Subcutaneous adipose tissue (tissue), 4 donors: ENCODE measurements around the gene TACC2. TPM values are rescaled to one million over a fixed set of nuclear protein-coding genes. Genes with fewer than 3 reads are reported as not detected.

Source experiments
- total RNA-seq, 4 donors: library from RNA; depleted of rRNA; stranded (reverse); fragments of >200 nt; gene quantifications; one replicate each; pipeline ENCODE4 v1.1.0, GENCODE V29; 2016
- TF ChIP-seq, protein P1 (sequence below): fragments of 450-650 bp; IDR thresholded peaks from one replicate; pipeline ENCODE4 v1.5.1; 2016; ENCODE audit warnings: low read depth, mild to moderate bottlenecking, control low read depth, antibody characterized with exemption, moderate library complexity

TACC2 gene
- total RNA-seq, 4 donors from 2014 or later = 16.1 to 71.6 (median 23.3) TPM

DNA sequence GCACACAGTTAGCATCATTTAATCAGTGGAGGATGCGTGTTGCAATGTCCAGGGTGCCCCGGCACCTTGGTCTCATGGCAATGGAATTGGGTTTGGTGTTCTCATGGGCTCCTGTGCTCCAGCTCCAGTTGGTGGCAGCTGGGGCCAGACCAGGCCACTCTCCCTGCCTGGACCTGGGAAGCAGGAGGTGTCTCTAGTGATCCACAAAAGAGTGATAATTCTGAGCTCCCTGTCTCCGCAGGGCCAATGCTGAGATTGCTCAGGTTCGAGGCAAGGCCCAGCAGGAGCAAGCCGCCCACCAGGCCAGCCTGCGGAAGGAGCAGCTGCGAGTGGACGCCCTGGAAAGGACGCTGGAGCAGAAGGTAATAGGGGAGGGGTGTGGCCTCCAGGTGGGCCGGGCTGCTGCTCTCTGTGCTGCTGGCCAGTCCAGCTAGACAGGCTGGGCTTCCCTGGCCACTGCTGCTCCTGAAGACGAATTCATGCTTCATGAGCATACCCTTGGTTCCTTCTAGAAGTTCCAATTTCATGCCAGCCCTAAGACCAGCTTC lies 260.4 kb downstream of the TACC2 start:
- TF ChIP-seq, protein P1, sequence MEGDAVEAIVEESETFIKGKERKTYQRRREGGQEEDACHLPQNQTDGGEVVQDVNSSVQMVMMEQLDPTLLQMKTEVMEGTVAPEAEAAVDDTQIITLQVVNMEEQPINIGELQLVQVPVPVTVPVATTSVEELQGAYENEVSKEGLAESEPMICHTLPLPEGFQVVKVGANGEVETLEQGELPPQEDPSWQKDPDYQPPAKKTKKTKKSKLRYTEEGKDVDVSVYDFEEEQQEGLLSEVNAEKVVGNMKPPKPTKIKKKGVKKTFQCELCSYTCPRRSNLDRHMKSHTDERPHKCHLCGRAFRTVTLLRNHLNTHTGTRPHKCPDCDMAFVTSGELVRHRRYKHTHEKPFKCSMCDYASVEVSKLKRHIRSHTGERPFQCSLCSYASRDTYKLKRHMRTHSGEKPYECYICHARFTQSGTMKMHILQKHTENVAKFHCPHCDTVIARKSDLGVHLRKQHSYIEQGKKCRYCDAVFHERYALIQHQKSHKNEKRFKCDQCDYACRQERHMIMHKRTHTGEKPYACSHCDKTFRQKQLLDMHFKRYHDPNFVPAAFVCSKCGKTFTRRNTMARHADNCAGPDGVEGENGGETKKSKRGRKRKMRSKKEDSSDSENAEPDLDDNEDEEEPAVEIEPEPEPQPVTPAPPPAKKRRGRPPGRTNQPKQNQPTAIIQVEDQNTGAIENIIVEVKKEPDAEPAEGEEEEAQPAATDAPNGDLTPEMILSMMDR = no peak

DNA sequence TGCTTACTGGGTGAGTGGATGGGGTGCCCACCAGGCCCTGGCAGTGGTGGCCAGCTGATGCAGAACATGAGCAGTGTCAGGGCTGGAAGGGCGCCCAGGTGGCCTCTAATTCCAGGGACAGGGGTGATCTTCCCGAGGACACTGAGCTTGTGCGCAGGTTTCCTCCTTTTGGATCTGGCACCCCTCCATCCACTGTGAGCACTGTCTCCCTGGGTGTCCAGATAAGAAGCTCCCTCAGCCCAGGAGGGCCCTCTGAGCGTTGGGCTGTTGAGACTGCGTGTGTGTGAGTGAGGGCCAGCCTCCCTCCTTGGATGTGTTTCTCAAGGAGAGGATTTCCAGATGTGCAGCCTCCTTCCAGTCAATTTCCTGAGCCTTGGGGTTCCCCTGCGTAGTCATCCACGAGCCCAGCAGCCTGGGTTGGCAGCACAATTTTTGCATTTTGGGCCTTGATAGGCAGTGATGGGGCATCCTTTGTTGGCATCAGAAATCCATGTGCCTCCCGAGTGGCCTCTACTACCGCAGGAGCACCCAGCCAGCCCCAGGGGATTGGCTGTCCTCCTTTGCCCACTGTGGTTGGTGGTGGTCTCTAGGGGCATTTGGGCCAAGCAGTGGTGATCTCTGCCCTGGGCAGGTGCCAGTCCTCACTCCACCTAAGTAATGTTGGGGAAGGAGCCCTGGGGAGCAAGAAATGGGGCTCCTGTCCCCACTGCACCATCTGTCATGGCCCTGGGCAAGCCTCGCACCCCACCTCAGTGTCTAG lies 261.2 kb downstream of the TACC2 start:
- TF ChIP-seq, protein P1 = no peak

DNA sequence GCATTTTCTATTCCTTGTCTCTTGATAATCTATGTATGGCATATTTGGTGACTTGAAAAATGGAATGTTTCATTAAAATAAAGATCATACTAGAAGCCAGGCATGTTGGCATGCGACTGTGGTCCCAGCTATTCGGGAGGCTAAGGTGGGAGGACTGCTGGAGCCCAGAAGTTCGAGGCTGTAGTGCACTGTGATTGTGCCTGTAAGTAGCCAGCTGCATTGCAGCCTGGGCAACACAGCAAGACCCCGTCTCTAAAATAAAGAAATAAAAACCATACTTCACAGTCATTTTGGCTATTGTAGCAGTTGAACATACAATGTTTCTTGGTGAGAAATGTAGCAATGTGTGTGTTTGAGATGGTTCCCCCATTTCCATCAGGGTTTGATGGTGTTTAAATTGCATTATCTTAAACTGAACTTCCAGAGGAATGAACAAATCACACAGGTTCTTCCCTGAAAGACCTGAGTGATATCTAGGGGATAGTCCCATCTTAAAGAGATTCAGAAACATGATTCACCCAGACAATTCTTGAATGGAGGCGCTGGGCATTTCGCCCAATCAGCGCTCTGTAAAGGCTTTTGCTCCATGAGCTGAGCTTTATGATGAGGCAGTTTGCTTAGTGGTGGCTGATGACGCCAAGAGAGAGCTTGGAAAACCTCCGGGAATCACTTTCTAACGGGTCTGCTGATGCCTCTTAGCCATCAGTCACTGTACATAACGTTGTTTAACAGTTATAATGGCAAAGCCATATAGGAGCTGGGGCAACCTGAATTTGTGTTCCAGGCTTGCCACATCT lies 262.7 kb downstream of the TACC2 start:
- TF ChIP-seq, protein P1 = no peak

DNA sequence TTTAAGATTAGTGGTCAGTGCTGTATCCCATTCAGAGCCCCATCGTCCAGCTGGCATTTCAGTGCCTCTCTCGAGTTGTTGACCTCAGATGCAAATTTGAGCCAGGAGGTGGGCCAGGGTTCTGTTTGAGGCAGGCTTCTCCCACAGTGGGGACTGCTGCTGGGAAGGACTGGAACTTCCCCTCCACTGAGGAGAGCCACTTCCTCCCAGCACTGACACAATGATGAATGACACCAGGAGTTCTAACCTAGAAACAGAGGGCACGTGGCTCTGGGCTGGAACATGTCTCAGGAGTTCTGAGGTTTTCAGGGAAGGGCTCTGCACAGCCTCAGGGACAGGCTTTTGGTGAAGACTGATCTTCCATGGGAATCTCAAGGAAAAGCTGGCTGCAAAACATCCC lies 263.8 kb downstream of the TACC2 start:
- TF ChIP-seq, protein P1 = no peak

DNA sequence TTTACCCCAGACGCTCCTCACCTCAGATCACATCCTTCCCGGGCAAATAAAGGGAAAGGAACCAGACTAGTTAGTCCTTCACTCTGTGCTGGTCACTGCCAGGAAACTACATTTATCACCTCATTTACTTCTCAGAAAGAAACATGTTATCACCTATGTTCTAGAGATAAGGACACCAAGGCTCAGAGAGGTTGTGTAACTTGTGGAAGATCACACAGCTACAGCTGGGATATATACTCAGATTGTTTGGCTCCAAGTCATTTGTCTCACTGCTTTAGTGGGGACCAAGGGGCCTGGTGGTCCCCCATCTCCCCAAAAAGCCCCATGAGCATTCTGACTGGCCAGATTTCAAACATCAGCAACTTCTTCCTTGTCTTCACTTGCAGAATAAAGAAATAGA lies 264.6 kb downstream of the TACC2 start:
- TF ChIP-seq, protein P1 = no peak

DNA sequence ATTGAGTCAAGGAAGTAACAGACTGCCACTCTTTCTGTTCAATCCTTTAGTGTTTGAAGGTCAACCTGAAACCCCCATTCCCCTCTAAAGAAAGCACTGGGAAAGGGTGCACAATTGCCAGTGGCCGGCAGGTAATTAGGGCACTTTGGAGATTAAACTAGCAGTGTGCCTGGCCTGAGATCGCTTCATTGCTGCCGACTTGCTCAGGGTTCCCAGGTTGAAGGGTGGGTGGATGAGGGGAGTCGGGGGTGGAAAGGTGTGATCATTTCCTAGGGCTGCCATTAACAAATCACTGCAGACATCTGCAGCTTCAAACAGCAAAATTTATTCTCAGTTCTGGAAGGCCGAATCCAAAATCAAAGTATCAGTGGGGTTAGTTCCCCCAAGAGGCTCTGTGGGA lies 265.9 kb downstream of the TACC2 start:
- TF ChIP-seq, protein P1 = no peak
